ENCODE results near the gene FGD3.

DNA sequence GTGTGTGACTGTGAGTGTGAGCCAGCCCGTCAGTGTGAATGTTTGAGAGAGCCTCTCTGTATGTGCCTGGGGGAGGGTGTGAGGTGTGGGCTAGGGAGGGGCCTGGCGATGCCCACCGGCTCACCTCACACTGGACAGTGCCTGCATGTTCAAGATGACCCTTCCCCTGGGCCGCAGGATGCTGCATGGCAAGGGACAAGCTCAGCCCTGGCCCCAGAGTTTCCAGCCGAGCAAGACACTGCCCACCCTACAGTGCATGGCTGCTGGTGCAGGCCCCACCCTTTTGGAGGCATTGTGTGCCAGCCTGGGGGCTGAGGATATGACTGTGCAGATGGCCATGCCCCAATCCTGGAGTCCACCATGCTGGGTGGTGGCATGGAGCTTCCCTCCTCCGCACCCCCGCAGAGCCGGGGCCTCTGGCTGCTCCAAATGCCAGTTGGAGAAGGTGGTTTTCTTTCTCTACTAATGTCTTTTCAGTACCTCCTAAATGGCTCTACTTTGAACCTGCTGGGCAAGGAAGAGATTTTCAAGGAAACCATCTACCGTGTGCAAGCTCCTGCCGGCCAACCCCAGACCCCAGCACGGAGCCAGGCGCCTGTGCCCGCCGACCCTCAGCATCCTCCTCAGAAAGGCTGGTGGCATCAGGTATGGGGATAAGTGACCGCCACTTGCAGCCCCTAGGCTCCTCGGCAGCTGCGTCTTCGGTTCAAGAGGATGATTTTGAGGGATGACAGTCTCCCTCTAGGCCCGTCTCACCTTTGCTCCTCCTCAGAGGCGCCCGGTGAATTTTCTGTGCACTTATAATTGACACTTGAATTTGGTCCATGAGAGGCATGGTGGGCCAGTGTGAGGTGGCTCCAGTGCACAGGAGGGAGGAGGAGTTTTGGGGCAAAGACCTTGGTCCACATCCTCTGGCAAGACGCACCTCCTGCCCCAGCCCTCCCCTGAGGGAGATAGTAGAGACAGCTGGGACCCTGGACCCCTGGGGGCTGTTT is 27.7 kb downstream of the FGD3 start:
- TF ChIP-seq CTCF (IDR thresholded peaks at IDR 0.05 in 8 of 11, conservative IDR thresholded peaks at IDR 0.05 in 3 of 11) (no peak), POLR2AphosphoS5 (IDR thresholded peaks at IDR 0.05) (no peak), POLR2A (IDR thresholded peaks at IDR 0.05) (no peak)

Measured in spleen (tissue), 7 donors.